Neural crest cell (in vitro differentiated cells): ENCODE results near the gene SSH2. TPM values are rescaled to one million over a fixed set of nuclear protein-coding genes. Genes with fewer than 3 reads are reported as not detected.

Source experiments
- DNase-seq: peaks from one replicate; pipeline ENCODE4 v3.0.0; 2021; ENCODE audit warnings: low read depth, mixed read lengths, low spot score
- H3K27ac Mint-ChIP-seq: one replicate; pipeline ENCODE4 v1.8.0; 2021; ENCODE audit warnings: mild to moderate bottlenecking, mixed read lengths; ENCODE audit not compliant: unreplicated experiment
- H3K27me3 Mint-ChIP-seq: 2 replicates; pipeline ENCODE4 v1.8.0; 2021; ENCODE audit warnings: low read depth, mild to moderate bottlenecking, mixed read lengths
- H3K36me3 Mint-ChIP-seq: 2 replicates; pipeline ENCODE4 v1.8.0; 2021; ENCODE audit warnings: low read depth, mild to moderate bottlenecking, mixed read lengths
- H3K4me1 Mint-ChIP-seq: 2 replicates; pipeline ENCODE4 v1.8.0; 2021; ENCODE audit warnings: mixed read lengths
- H3K4me3 Mint-ChIP-seq: one replicate; pipeline ENCODE4 v1.8.0; 2021; ENCODE audit warnings: mild to moderate bottlenecking, mixed read lengths
- H3K9me3 Mint-ChIP-seq: 2 replicates; pipeline ENCODE4 v1.8.0; 2021; ENCODE audit warnings: mixed read lengths
- CTCF ChIP-seq: fragments of 200-600 bp; sonication (generic); conservative IDR thresholded peaks from 2 replicates; pipeline ENCODE4 v1.5.0; 2021; ENCODE audit warnings: antibody characterized with exemption, mild to moderate bottlenecking
- total RNA-seq: library from RNA; stranded (reverse); gene quantifications from 2 replicates; pipeline ENCODE4 v1.2.1, GENCODE V29; 2021

The SSH2 gene
- total RNA-seq, 1 donor from 2014 or later, result 29.2 TPM

GRCh38 chr17:29620271-29620670, 309.8 kb downstream of the SSH2 start:
- Mint-ChIP-seq H3K4me1 (peaks cover 20% of the 10 kb centered on the region), H3K27me3 (peaks cover 82% of the 10 kb centered on the region), H3K4me3 (peak overlapping the region; percentile 73), H3K36me3 (no peaks in the 10 kb centered on the region), H3K9me3 (no peaks in the 10 kb centered on the region), H3K27ac (no peak overlapping the region)
- no peak for DNase-seq
- no peak for TF ChIP-seq CTCF

GRCh38 chr17:29619251-29619650, 310.8 kb downstream of the SSH2 start:
- peak overlapping the region; percentile 73 for H3K4me3 Mint-ChIP-seq
- TF ChIP-seq CTCF, result peak; percentile 22
- peaks cover 31% of the 10 kb centered on the region for H3K4me1 Mint-ChIP-seq
- peaks cover 92% of the 10 kb centered on the region for H3K27me3 Mint-ChIP-seq
- no peak overlapping the region for H3K27ac Mint-ChIP-seq
- H3K36me3 Mint-ChIP-seq, result no peaks in the 10 kb centered on the region
- H3K9me3 Mint-ChIP-seq, result no peaks in the 10 kb centered on the region
- no peak for DNase-seq

GRCh38 chr17:29618272-29619065, 311.6 kb downstream of the SSH2 start:
- Mint-ChIP-seq H3K27ac (no peak overlapping the region), H3K36me3 (no peaks in the 10 kb centered on the region), H3K4me3 (peak overlapping the region; percentile 67), H3K27me3 (peaks cover 87% of the 10 kb centered on the region), H3K9me3 (no peaks in the 10 kb centered on the region), H3K4me1 (peaks cover 34% of the 10 kb centered on the region)
- DNase-seq, result no peak
- TF ChIP-seq CTCF, result peak; percentile 25

- DNase-seq, result peak; percentile 44
- no peaks in the 10 kb centered on the region for H3K36me3 Mint-ChIP-seq
- H3K27ac Mint-ChIP-seq, result no peak overlapping the region
- TF ChIP-seq CTCF, result peak; percentile 74
- H3K4me1 Mint-ChIP-seq, result peaks cover 28% of the 10 kb centered on the region
- peak overlapping the region; percentile 47 for H3K4me3 Mint-ChIP-seq
- H3K9me3 Mint-ChIP-seq, result no peaks in the 10 kb centered on the region
- H3K27me3 Mint-ChIP-seq, result peaks cover 80% of the 10 kb centered on the region
Measured at GRCh38 chr17:29617481-29618271, 312.4 kb downstream of the SSH2 start.

- Mint-ChIP-seq H3K27ac (no peak overlapping the region), H3K36me3 (no peaks in the 10 kb centered on the region), H3K4me1 (peaks cover 28% of the 10 kb centered on the region), H3K9me3 (no peaks in the 10 kb centered on the region), H3K27me3 (peaks cover 75% of the 10 kb centered on the region), H3K4me3 (peak overlapping the region; percentile 47)
- DNase-seq, result peak; percentile 80
- TF ChIP-seq CTCF, result peak; percentile 68
Measured at GRCh38 chr17:29617125-29617480, 312.9 kb downstream of the SSH2 start.
